GM21737 (cell line): ENCODE measurements around the gene TMEM62.
"Not testable (repeated sequence)": the region's sequence is repeated elsewhere in the genome, so short reads cannot be mapped to it uniquely, and the experiment has no call there.

Source experiments
- ATAC-seq: cut with Tn5 transposase; IDR thresholded peaks from one replicate; pipeline ENCODE4 v1.9.1; 2021; ENCODE audit warnings: mild to moderate bottlenecking, moderate library complexity; ENCODE audit not compliant: unreplicated experiment

The TMEM62 gene

DNA sequence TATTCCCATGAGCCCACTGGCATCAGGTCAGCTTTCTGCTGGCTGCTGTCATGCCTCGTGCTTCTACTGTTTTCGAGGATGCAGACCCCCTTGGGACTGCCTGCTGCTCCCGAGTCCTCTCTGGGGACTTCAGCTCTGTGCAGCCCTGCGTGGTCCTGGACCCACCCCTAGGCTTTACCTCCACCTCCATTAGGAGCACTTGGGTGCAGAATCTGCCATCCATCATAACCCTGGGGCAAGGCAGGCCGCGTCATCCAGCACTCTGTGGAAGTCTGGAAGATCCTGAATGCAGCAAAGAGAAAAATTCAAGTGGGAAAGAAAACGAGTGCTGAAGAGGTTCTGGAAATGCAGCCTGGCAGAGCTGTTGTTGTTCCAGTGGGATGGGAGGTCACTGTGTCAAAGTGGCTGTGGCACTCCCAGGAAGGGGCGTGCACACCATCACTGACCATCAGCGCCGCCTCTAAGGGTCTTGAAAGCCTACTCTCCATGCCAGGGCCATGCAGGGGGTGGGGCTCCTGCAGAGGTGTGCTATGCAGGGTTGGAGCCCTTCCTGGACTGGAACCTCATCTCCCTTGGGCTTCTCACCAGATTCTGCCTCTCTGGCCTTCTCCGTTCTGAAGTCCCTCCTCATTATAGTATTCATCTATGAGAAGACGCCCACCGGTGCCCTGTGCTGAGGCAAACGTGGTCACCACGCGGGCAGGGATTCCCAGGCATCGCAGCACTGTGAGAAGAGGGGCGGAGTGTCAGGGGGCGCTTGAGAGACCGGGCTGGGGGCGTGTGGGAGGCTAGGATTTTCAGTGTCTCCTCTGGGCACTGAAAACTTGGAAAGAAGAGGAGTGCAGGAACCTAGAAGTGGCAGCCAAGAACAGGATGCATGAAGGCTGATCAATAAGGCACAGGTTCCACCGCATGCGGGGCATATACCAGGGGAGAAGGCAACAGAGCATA is 74.9 kb downstream of the TMEM62 start:
- no peak for ATAC-seq

DNA sequence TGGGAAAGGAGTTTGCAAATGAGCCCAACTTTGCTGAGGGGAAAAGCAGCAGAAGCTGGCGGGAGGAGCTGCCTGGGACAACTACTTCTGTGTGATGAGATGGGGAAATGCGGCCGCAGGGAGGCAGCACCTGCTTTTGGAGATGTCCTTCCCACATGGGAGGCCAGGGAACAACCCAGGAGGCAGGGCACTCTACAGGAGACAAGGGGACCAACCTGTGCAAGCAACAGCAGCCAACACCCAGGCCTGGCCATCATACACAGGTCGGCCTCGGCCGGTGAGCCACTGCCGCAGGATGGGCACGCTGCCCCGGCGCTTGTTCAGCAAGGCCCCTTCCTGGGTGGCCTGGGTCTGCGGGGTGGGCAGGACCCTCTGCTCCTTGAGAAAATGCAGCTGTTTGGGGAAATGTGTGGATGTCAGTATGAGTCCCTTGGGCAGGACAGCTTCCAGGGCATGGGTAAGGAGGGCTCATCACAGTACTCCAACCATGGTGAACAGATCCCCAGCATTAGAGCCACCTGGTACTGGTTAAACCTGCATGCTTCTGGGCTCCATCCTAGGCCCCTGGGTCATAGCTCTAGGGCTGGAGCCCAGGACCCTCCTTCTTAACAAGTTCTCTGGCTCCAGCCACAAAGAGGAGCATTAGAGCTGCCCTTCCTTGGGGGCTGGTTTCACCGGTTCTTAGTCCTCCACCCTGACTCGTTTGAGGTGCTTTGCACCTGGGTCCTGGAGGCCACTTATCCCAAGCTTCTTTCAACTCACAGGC is 75.9 kb downstream of the TMEM62 start:
- ATAC-seq = no peak

DNA sequence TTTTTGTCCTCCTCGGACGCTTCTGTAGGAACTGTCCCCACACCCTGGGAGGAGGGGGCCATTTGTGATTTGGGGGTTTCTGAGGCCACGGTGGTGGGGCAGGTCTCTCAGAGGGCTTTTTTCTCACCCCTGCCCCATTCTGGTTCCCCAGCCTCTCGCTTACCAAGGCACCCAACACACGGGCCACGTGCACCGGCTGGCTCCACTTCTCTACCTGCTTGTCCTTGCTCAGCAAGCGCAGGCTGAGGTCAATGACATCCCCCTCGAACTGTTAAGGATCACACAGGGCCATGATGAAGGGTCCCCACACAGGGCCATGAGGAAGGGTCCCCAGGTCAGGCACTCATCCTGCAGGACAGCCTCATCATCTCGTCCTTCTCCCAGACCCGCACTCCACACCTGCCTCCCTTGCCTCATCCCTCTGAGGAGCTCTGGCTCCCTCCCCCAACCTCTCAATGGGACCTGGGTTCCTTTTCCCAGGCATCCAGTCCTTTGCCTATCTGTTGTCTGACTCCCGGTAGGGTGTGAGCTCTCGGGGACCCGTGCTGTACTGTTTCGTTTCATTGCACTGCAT is 76.9 kb downstream of the TMEM62 start:
- no peak for ATAC-seq

DNA sequence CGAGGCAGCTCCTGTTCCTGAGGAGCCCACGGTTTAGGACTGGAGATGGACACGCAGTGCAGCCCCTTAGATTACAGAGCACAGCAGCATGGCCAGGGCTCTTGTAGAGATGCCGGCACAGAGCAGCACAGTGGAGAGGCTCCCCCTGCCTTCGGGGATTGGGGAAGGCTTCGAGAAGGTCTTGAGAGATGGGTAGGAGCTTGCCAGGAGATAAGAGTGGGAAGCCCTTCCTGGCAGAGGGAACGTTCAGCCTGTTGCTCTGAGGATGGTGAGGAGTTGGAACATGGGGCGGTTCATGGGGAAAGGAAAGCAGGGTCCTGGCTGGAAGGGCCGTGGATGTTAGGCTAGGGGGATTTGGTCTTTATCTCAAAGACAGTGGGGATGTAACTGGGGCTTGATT is 77.4 kb downstream of the TMEM62 start:
- ATAC-seq = no peak

DNA sequence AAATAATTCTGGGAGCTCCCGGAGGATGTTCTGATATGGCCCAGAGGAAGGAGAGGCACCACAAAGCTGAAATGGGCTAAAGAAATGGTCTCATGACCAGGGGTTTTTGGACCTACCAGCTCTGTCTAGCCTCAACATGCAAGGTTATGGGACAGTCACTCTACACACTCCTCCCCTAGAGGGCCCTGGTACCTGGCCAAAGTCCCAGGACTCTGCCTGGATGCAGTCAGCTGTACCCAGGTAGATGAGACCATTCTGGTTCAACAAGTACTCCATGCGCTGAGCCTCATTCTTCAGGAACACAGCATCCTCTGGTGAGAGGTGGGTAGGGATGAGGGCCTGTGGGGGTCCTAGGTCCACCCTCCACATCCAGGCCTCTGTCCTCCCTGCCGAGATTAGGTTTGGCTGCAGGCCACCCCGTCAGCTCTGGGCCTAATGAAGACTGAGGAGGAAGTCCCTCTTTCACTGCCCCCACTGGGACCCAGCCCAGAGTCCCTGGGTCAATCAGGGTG is 77.9 kb downstream of the TMEM62 start:
- no peak for ATAC-seq

DNA sequence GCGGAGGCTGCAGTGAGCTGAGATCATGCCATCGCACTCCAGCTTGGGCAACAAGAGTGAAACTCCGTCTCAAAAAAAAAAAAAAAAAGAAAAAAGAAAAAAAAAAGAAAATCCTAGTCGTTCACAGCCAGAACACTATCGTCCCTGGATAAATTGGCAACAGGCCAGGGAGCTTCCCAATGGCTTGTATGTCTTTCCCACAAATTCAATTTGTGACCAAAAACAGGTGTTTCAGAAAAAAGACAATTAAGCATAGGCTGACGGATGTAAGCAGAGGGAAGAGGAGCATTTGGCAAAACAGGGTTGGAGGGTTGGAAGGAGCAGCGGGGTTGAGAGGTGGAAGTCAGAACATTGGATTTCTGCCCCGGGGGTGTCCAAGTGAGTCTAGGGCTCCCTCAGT is 78.9 kb downstream of the TMEM62 start:
- ATAC-seq = no peak

DNA sequence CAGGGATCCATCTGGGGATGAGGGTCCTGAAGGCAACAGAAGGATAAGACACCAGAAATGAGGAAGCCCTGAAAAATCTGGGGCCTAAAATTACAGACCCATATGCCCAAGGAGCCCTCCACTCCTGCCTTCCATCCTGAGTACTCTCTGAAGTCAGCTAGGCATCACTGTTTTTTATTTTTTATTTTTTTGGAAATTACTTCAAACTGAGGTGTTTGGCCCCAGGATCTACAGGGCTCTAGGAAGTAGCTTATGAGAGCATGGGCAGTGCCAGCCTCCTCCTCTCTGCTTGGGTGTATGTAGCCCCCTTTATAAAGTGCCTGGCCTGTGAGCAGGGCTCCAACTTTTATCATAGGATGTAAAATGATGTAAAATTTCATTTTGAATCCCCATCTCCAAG is 79.6 kb downstream of the TMEM62 start:
- no peak for ATAC-seq

DNA sequence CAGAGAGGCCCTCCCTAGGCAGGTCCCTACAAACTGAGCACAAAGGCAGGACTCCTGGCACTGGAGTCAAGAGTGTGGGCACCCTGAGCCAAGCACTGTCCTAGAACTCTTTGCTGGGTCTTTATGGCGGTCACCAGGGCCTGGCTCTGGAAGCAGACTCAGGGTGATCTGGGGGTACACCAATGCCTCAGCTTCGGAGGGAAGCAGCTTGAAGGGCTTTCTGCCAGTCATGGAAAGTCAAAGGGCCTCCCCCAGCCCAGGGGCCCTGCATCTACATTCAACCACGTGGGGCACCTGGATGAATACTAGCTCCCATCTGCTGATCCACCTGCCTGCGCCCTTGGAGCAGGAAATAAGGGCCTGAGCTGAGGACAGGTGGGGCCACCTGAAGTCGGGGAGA is 80.1 kb downstream of the TMEM62 start:
- ATAC-seq = no peak

DNA sequence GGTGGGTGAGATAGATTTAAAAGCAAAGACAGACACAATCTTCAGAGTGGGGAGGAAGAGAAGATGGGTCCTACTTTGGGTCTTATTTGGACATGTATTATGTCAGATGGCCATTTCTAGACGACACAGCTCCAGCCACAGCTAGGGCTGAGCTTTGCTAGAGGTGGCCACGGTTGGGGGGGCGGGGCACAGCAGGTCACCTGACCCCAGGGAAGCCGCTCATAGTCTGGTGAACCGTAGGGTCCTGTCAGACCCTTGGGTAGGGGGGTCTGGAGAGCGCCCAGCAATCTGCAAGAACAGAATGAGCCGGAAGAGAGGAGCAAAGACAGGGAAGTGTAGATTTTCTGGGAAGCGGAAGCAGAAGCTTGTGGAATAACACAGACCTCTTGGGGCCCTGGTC is 80.8 kb downstream of the TMEM62 start:
- ATAC-seq = no peak

DNA sequence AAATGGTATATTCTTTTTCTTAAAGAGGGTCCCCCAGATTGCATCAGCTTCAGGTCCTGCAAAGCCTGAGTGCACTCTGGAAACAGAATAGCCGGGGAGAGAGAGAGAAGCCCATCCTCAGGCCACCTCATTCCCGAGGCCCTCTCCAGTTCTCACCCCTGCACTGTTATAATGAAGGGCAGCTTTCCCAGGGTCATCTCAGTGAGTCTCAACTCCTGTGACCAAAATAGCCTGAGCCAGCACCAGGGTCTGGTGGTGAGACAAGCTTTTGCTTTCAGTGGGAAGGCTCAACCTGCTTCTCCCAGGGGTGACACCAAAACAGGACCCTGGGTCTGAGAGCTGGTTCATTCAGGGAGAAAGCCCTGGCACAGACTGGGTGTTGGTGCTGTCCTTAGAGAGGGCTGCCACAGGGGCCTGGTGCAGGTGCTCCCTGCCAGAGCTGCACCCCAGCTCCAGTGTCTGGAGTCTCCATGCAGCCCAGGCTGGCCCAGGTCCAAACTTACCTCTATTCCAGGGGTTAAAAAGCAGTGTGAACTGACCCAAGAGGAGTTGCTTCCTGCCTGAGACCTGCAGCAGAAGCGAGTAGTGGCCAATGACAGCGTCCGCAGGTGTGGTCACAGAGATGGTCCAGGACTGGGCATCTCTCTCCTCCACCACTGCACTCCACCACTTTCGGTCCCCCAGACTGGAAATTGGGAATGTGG is 81.4 kb downstream of the TMEM62 start:
- no peak for ATAC-seq

DNA sequence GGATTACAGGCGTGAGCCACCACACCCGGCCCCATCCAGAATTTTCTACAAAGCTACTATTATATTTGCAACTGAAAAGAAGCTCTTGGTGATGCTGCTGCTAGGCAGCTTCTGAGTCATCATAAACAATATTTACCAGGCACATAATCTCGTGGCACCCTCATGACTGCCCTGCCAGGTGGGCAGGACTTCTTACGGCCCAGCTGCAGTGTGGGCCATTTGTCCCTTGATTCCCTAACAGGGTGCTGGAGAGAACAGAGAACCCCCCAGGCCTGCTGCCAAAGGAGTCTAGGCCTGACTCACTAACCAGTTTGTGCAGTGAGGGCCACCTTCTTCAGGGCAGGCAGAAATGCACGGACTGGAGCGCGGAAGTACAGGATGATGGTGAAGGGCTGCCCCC is 82.6 kb downstream of the TMEM62 start:
- ATAC-seq = no peak

DNA sequence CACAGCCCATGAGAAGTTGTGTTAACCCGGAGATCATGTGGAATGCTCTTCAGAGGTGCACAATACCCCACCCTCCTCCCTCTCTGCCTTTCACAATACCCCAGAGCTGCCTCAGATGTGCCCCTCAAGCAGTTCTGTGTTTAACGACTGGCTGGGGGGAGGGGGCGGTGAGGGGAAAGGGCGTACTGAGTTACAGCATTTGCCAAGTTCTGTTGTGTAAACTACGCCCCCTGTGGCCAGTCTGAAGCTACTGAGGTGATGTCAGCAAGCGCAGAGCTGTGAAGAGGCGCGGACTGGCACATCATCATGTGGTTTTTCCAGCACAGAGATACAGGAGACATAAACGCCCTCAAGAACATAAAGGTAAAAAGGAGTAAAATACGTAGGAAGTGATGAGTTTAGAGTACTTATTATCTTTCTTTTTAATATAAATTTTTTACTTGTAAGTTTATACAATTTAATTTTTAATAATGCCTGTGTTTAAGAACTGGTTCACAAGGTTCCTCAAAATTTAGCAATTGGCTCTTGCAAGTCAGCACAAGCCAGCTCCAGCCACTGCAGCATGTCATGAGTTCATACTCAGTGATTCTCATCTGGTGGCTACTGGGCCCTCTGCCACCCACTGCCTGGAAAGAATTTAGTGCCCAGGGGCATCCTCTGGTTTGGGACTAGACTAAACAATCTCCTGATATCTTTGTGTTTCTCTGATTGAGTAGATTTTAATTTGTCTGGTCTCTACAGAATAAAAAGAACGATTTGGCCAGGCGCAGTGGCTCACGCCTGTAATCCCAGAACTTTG is 85.7 kb downstream of the TMEM62 start:
- no peak for ATAC-seq

DNA sequence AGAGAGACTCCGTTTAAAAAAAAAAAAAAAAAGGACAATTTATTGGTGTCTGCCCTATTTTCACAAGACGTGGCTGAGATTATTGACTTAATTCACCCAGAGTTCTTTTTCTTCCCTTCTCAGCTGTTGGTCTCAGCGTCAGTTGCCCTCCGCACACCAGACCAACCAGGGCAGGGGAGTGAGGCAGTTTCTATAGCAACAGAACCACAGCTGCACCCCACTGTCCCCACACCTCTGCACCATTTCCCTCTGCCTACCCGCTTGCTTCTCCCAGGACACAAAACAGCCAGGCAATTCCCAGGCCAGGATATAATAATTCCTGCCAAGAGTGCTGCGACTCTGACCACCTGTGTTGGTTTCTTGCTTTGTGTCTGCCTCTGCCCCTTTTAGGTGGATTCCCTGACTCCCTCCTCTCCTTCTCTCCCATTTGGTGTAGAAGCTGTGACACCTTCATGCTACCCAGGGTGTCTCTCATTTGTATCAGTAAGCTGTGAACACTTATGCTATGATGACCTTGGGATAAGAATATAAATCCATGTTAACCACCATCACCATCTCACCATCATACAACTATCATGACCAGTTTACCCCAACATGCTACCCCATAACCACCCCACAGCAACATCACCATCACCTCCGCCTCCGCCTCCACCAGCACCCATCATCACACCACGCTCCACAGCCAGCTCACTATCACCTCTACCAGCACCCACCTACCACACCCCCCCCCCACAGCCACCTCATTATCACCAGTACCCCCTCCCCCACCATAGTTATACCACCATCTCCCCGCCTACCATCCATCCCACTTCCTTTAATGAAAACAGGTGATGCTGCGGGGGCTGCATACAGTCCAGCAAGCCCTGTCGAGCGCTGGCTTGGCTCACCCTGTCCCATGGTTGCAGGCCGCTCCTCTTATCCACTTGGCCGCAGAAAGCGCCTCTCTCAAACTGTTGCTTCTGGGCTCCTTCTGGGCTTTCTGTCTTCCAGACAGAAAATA is 86.8 kb downstream of the TMEM62 start:
- ATAC-seq = no peak

DNA sequence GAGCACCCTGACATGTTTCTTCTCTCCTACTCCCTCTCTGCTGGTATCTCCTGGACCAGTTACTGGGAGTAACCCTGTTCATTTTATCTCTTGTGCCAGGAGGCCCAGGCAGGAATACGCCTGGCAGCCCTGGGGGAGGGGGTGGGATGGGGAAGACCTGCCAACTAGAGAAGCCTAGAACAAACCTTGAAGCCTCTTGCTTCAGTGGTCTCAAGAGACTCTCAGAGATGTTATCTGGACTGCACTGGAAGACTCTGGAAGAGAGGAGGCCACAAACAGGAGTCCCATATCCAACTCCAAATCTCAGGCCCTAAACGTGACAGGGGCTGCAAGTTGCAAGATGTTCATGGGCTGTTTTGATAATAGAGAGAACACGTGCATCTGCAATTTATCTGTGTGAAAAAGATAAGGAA is 87.6 kb downstream of the TMEM62 start, which contains the start of gene EPB42:
Gene EPB42, minus strand, starts transcription at position 28 of the 413 bp plus-strand sequence. CDS start 193 bp downstream, outside the sequence.
- no peak for ATAC-seq

DNA sequence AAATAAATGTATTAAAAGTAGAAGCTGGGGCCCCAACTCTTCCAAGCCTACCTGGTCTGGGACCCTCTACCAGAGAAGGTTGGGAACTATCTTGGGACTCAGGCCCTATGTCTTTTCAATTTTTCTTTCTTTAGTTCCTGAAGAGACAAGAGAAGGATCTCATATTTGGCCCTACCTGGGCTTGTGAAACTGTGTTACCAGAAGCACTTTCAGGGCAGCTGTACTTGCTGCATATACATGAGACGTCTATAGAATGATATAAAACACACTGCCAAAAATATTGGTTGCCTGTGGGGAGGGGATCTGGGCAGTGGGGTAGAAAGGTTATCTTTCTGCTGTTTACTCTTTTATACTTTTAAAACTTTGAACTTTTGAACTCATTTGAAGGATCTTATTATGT is 88.0 kb downstream of the TMEM62 start:
- no peak for ATAC-seq

DNA sequence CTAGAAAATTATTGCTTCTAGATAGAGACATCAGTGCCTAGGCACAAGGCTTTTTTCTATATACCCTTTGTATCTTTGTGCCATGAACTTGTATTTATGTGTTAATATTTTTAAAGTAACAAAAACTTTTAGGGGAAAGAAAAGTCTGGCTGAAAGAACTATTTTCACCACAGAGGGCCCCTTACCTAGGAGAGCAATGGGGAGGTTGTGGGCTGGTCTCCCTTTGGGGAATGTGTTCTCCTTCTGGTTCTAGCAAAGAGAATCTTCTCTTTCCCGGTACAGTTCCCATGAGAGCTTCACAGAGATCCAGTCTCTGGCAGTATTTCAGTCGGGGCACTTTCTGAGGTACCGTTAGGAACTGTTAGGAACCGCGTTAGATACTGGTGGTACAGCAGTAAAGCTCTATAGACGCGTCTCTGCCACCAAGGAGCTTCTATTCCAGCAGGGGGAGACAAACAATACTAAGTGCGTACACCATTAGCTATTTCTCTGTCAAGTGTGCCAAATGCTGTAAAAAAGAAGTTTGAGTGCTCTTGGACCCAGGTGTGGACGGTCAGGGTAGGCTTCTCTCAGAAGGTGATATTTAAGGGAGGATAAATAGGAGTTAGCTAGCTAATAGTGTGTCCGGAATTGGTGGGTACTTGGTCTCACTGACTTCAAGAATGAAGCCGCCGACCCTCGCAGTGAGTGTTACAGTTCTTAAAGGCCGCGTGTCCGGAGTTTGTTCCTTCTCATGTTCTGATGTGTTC is 92.0 kb downstream of the TMEM62 start:
- ATAC-seq = no peak

DNA sequence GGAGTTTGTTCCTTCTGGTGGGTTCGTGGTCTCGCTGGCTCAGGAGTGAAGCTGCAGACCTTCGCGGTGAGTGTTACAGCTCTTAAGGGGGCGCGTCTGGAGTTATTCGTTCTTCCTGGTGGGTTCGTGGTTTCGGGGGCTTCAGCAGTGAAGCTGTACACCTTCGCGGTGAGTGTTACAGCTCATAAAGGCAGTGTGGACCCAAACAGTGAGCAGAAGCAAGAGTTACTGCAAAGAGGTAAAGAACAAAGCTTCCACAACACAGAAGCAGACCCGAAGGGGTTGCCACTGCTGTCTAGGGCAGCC is 92.5 kb downstream of the TMEM62 start:
- not testable (repeated sequence) for ATAC-seq
